Panc1 (cell line): ENCODE measurements around the gene PDE4B. TPM values are rescaled to one million over a fixed set of nuclear protein-coding genes. Genes with fewer than 3 reads are reported as not detected.

Experiments used
- ATAC-seq: fragments of 200-7000 bp; cut with Tn5 transposase; 2 replicates; pipeline ENCODE4 v1.9.1; 2020; ENCODE audit warnings: mild to moderate bottlenecking, moderate library complexity
- BruUV-seq: library from RNA; stranded (reverse); fragments of 400-500 nt; replicated peaks from 2 replicates; lab custom pipeline; 2021; lab: Mats Ljungman, UMichigan
- CTCF ChIA-PET: fragments of 300-600 bp; sonication (Branson Sonifier 250); formaldehyde crosslinking; loops from one replicate; lab custom pipeline; 2022; ENCODE audit warnings: antibody characterized with exemption; lab: Charles Lee
- POLR2A ChIA-PET: fragments of 300-600 bp; sonication (Branson Sonifier 250); formaldehyde crosslinking; loops from one replicate; lab custom pipeline; 2022; ENCODE audit warnings: antibody characterized with exemption; lab: Charles Lee
- DNase-seq: peaks from one replicate; pipeline ENCODE4 v3.0.0-alpha.2; 2010; ENCODE audit warnings: low read depth, low spot score
- H3K27ac ChIP-seq: 2 replicates; pipeline ENCODE4 v1.5.1; 2011; ENCODE audit warnings: mild to moderate bottlenecking, low read length, inconsistent platforms
- H3K27me3 ChIP-seq: fragments of 200-500 bp; sonication (Bioruptor generic); 2 replicates; pipeline ENCODE4 v1.6.0; 2014; ENCODE audit warnings: low read length, inconsistent platforms; ENCODE audit not compliant: control insufficient read depth, insufficient read depth
- H3K36me3 ChIP-seq: fragments of 200-500 bp; sonication (Bioruptor generic); 2 replicates; pipeline ENCODE4 v1.5.1; 2014; ENCODE audit warnings: inconsistent platforms, mild to moderate bottlenecking, low read length, moderate library complexity; ENCODE audit not compliant: control insufficient read depth, insufficient read depth
- H3K4me1 ChIP-seq: 2 replicates; pipeline ENCODE4 v1.5.1; 2011; ENCODE audit warnings: inconsistent platforms, mild to moderate bottlenecking, low read length, moderate library complexity; ENCODE audit not compliant: control insufficient read depth, insufficient read depth
- H3K4me3 ChIP-seq, 2 experiments: 2 replicates each; pipeline ENCODE4 v1.5.1; 2011 to 2012; ENCODE audit warnings: low read depth in 2 of 2, low read length in 2 of 2, mild to moderate bottlenecking in 2 of 2, inconsistent platforms in 1 of 2, moderate library complexity in 1 of 2
- H3K9me3 ChIP-seq: fragments of 200-500 bp; sonication (Bioruptor generic); 2 replicates; pipeline ENCODE4 v1.5.1; 2014; ENCODE audit warnings: low read depth, mild to moderate bottlenecking, inconsistent platforms, low read length, moderate library complexity; ENCODE audit not compliant: control insufficient read depth, insufficient read depth
- CTCF ChIP-seq: fragments of 450-650 bp; IDR thresholded peaks from 2 replicates; pipeline ENCODE4 v1.5.1; 2017; ENCODE audit warnings: mild to moderate bottlenecking
- POLR2AphosphoS5 ChIP-seq: IDR thresholded peaks from 2 replicates; pipeline ENCODE4 v1.6.1; 2012; ENCODE audit warnings: mild to moderate bottlenecking, low read depth, low read length, moderate library complexity
- REST ChIP-seq, 2 experiments: IDR thresholded peaks; 2 replicates each; pipeline ENCODE4 v1.6.1; 2011 to 2012; ENCODE audit warnings: low read depth in 2 of 2, control low read depth in 1 of 2, low read length in 1 of 2, mild to moderate bottlenecking in 1 of 2, moderate library complexity in 1 of 2; ENCODE audit not compliant: insufficient read depth in 1 of 2
- SIN3A ChIP-seq: IDR thresholded peaks from 2 replicates; pipeline ENCODE4 v1.6.1; 2012; ENCODE audit warnings: low read depth, mild to moderate bottlenecking, low read length, moderate library complexity, borderline replicate concordance; ENCODE audit not compliant: insufficient read depth
- TCF7L2 ChIP-seq: IDR thresholded peaks from 2 replicates; pipeline ENCODE4 v1.6.1; 2011; ENCODE audit warnings: mild to moderate bottlenecking, low read depth, low read length, inconsistent platforms
- in situ Hi-C: cut with HindIII; loops from 2 replicates; pipeline ENCODE4 v1.10.0; 2016; ENCODE audit warnings: low sequenced_read_pairs, low pct_unique_long_range_greater_than_20kb
- intact Hi-C: fragments of 100-400 bp; cut with micrococcal nuclease; formaldehyde crosslinking; loops from one replicate; pipeline ENCODE4 v1.10.0; 2022; ENCODE audit not compliant: unreplicated experiment
- total RNA-seq: library from RNA; stranded (reverse); gene quantifications from one replicate; pipeline ENCODE4 v1.2.1, GENCODE V29; 2021; ENCODE audit not compliant: unreplicated experiment

The PDE4B gene
- total RNA-seq, 1 experiment from 2014 or later = 0.26 TPM

GRCh38 chr1:65911679-65912078, 119.0 kb downstream of the PDE4B start:
- Histone ChIP-seq H3K4me1 (no peaks in the 10 kb centered on the region), H3K27ac (no peak overlapping the region), H3K27me3 (no peaks in the 10 kb centered on the region), H3K36me3 (no peaks in the 10 kb centered on the region), H3K4me3 (no peak overlapping the region), H3K9me3 (no peaks in the 10 kb centered on the region)
- POLR2A ChIA-PET = no interaction called here
- DNase-seq (no peak), ATAC-seq (no peak)
- intact Hi-C loops (no loop called here), in situ Hi-C loops (no loop called here)
- BruUV-seq = no TSS peak
- no peak for TF ChIP-seq TCF7L2
- no peak for TF ChIP-seq REST (IDR thresholded peaks at IDR 0.05; ENCODE audit: insufficient read depth in 1 of 2, low read depth in 2 of 2, low read length in 1 of 2)
- no peak for TF ChIP-seq CTCF
- TF ChIP-seq SIN3A = no peak
- no peak for TF ChIP-seq POLR2AphosphoS5
- CTCF ChIA-PET = no interaction called here

- POLR2A ChIA-PET = no interaction called here
- TF ChIP-seq POLR2AphosphoS5 = no peak
- TF ChIP-seq TCF7L2 = no peak
- TF ChIP-seq SIN3A = no peak
- no peak for TF ChIP-seq CTCF
- TF ChIP-seq REST (IDR thresholded peaks at IDR 0.05; ENCODE audit: insufficient read depth in 1 of 2, low read depth in 2 of 2, low read length in 1 of 2) = no peak
- Histone ChIP-seq H3K36me3 (no peaks in the 10 kb centered on the region; the same call in 1 of the 2 replicates), H3K4me1 (no peaks in the 10 kb centered on the region), H3K27me3 (no peaks in the 10 kb centered on the region), H3K9me3 (no peaks in the 10 kb centered on the region), H3K27ac (no peak overlapping the region), H3K4me3 (no peak overlapping the region)
- ATAC-seq (no peak), DNase-seq (no peak)
- in situ Hi-C loops (no loop called here), intact Hi-C loops (no loop called here)
- CTCF ChIA-PET = no interaction called here
- no TSS peak for BruUV-seq
Measured at GRCh38 chr1:65918564-65918963, 125.9 kb downstream of the PDE4B start.
